CD4-positive, alpha-beta memory T cell (primary cell): ENCODE results near the gene ARL8B. TPM values are rescaled to one million over a fixed set of nuclear protein-coding genes. Genes with fewer than 3 reads are reported as not detected.

Source experiments
- CTCF ChIA-PET: fragments of 350-600 bp; sonication (Branson Sonifier 250); formaldehyde crosslinking; loops from one replicate; lab custom pipeline; 2021; ENCODE audit warnings: inconsistent platforms; ENCODE audit not compliant: partially characterized antibody; lab: Charles Lee
- POLR2A ChIA-PET: fragments of 350-600 bp; sonication (Branson Sonifier 250); formaldehyde crosslinking; loops from one replicate; lab custom pipeline; 2021; ENCODE audit not compliant: partially characterized antibody; lab: Charles Lee
- DNase-seq, 5 donors: peaks; one replicate each; pipeline versions ENCODE4 v3.0.0 to v3.0.0-alpha.2; 2020 to 2022; ENCODE audit warnings: mixed read lengths in 1 of 5
- H3K27ac ChIP-seq: one replicate; pipeline ENCODE4 v1.7.0; 2013; ENCODE audit warnings: low read depth, low read length
- H3K27me3 ChIP-seq: 2 replicates; pipeline ENCODE4 v1.7.0; 2013; ENCODE audit warnings: mild to moderate bottlenecking, low read length, moderate library complexity; ENCODE audit not compliant: insufficient read depth
- H3K36me3 ChIP-seq: 2 replicates; pipeline ENCODE4 v1.7.0; 2013; ENCODE audit warnings: mild to moderate bottlenecking, low read length, moderate library complexity; ENCODE audit not compliant: insufficient read depth
- H3K4me1 ChIP-seq: 2 replicates; pipeline ENCODE4 v1.7.0; 2013; ENCODE audit warnings: mild to moderate bottlenecking, low read length, moderate library complexity; ENCODE audit not compliant: insufficient read depth
- H3K4me3 ChIP-seq, 2 donors: one replicate each; pipeline ENCODE4 v1.7.0; 2013; ENCODE audit warnings: low read length in 2 of 2, mild to moderate bottlenecking in 1 of 2
- H3K9me3 ChIP-seq, 2 donors: one replicate each; pipeline ENCODE4 v1.7.0; 2013; ENCODE audit warnings: low read length in 2 of 2, control low read depth in 1 of 2; ENCODE audit not compliant: control insufficient read depth in 1 of 2
- H3K27ac Mint-ChIP-seq, 7 donors: one replicate each; pipeline ENCODE4 v1.8.0; 2020 to 2021; ENCODE audit warnings: mixed read lengths in 7 of 7, mild to moderate bottlenecking in 6 of 7, inconsistent platforms in 3 of 7, moderate library complexity in 3 of 7
- H3K27me3 Mint-ChIP-seq, 2 donors: one replicate each; pipeline ENCODE4 v1.8.0; 2020 to 2021; ENCODE audit warnings: mixed read lengths in 2 of 2
- H3K36me3 Mint-ChIP-seq, 2 donors: one replicate each; pipeline ENCODE4 v1.8.0; 2020 to 2021; ENCODE audit warnings: mixed read lengths in 2 of 2, inconsistent platforms in 1 of 2, mild to moderate bottlenecking in 1 of 2
- H3K4me1 Mint-ChIP-seq, 4 donors: one replicate each; pipeline ENCODE4 v1.8.0; 2020 to 2021; ENCODE audit warnings: mixed read lengths in 4 of 4, mild to moderate bottlenecking in 1 of 4
- H3K4me3 Mint-ChIP-seq, 8 donors: one replicate each; pipeline ENCODE4 v1.8.0; 2020 to 2021; ENCODE audit warnings: mixed read lengths in 8 of 8, mild to moderate bottlenecking in 7 of 8, moderate library complexity in 6 of 8, inconsistent platforms in 3 of 8
- H3K9me3 Mint-ChIP-seq, 8 donors: one replicate each; pipeline ENCODE4 v1.8.0; 2020 to 2021; ENCODE audit warnings: mixed read lengths in 8 of 8, mild to moderate bottlenecking in 5 of 8, inconsistent platforms in 3 of 8, moderate library complexity in 1 of 8
- intact Hi-C: fragments of 100-400 bp; cut with micrococcal nuclease; formaldehyde crosslinking; loops from one replicate; pipeline ENCODE4 v1.15.1; 2023
- polyA plus RNA-seq, 2 donors: library from polyadenylated mRNA; unstranded; fragments of 300-500 nt; fragmentation: Illumina TruSeq; gene quantifications; one replicate each; pipeline ENCODE4 v1.2.3, GENCODE V29; 2021
- total RNA-seq, 2 experiments: library from RNA; stranded (reverse); gene quantifications; one replicate each; pipeline ENCODE4 v1.2.3, GENCODE V29; 2021

Gene ARL8B
- total and polyA plus RNA-seq, 4 experiments from 2014 or later: 46.1 to 60.9 (median 58.0) TPM

GRCh38 chr3:5220667-5221431 lies 98.8 kb downstream of the ARL8B start:
- Mint-ChIP-seq H3K4me3 (no peak overlapping the region), H3K9me3 (no peaks in the 10 kb centered on the region), H3K27me3 (no peaks in the 10 kb centered on the region), H3K36me3 (peaks cover 25 to 38% of the 10 kb centered on the region in 2 donors), H3K27ac (peak overlapping the region in 2 of 7 donors; percentile 41 to 43), H3K4me1 (peaks cover 0 to 13% (median 7%) of the 10 kb centered on the region in 4 donors)
- Histone ChIP-seq H3K4me1 (no peaks in the 10 kb centered on the region), H3K27me3 (no peaks in the 10 kb centered on the region), H3K27ac (no peak overlapping the region), H3K36me3 (peaks cover 27% of the 10 kb centered on the region), H3K9me3 (no peaks in the 10 kb centered on the region), H3K4me3 (no peak overlapping the region)
- ChIA-PET POLR2A (interaction anchor here (1.0 kb wide), 1 partner anchor 35 kb away, joined by 3 read pairs; no protein-coding TSS in a partner anchor), CTCF (interaction anchor here (0.6 kb wide), 1 partner anchor 84 kb away, joined by 3 read pairs; no protein-coding TSS in a partner anchor)
- intact Hi-C loops: no loop called here
- no peak for DNase-seq

GRCh38 chr3:5221701-5222100 lies 99.6 kb downstream of the ARL8B start:
- Mint-ChIP-seq H3K4me3 (no peak overlapping the region), H3K36me3 (peaks cover 22 to 31% of the 10 kb centered on the region in 2 donors), H3K4me1 (peaks cover 0 to 9% (median 6%) of the 10 kb centered on the region in 4 donors), H3K27ac (peak overlapping the region in 1 of 7 donors; percentile 48), H3K27me3 (no peaks in the 10 kb centered on the region), H3K9me3 (no peaks in the 10 kb centered on the region)
- no peaks in the 10 kb centered on the region for H3K27me3 ChIP-seq
- intact Hi-C loops: no loop called here
- ChIA-PET CTCF (interaction anchor here (0.6 to 1.4 kb wide), 2 partner anchors 84 to 85 kb away, joined by 3 read pairs; no protein-coding TSS in a partner anchor), POLR2A (no interaction called here)
- DNase-seq: no peak
- peaks cover 20% of the 10 kb centered on the region for H3K36me3 ChIP-seq
- no peak overlapping the region for H3K4me3 ChIP-seq
- no peaks in the 10 kb centered on the region for H3K4me1 ChIP-seq
- H3K9me3 ChIP-seq: no peaks in the 10 kb centered on the region
- H3K27ac ChIP-seq: no peak overlapping the region

- no peak for DNase-seq
- peaks cover 0 to 7% (median 5%) of the 10 kb centered on the region in 4 donors for H3K4me1 Mint-ChIP-seq
- H3K27me3 Mint-ChIP-seq: no peaks in the 10 kb centered on the region
- no peak overlapping the region for H3K4me3 Mint-ChIP-seq
- H3K27ac Mint-ChIP-seq: peak overlapping the region in 3 of 7 donors; percentile 3 to 67 (median 43)
- Histone ChIP-seq H3K36me3 (peaks cover 14% of the 10 kb centered on the region), H3K27me3 (no peaks in the 10 kb centered on the region), H3K9me3 (no peaks in the 10 kb centered on the region), H3K27ac (no peak overlapping the region), H3K4me3 (no peak overlapping the region), H3K4me1 (no peaks in the 10 kb centered on the region)
- H3K9me3 Mint-ChIP-seq: no peaks in the 10 kb centered on the region
- intact Hi-C loops: no loop called here
- H3K36me3 Mint-ChIP-seq: peaks cover 16 to 24% of the 10 kb centered on the region in 2 donors
- POLR2A ChIA-PET: interaction anchor here (0.6 to 1.3 kb wide), 2 partner anchors 25 to 33 kb away, joined by 3 to 4 read pairs; no protein-coding TSS in a partner anchor
- CTCF ChIA-PET: interaction anchor here (1.4 kb wide), 1 partner anchor 86 kb away, joined by 3 read pairs; no protein-coding TSS in a partner anchor
Observed at GRCh38 chr3:5222283-5223005, 100.4 kb downstream of the ARL8B start.

GRCh38 chr3:5226783-5227182 lies 104.7 kb downstream of the ARL8B start:
- no peaks in the 10 kb centered on the region for H3K9me3 ChIP-seq
- Mint-ChIP-seq H3K4me3 (no peak overlapping the region), H3K9me3 (no peaks in the 10 kb centered on the region), H3K36me3 (peaks cover 0 to under 1% of the 10 kb centered on the region in 2 donors), H3K27ac (no peak overlapping the region), H3K4me1 (peaks cover 0 to 2% (median 0%) of the 10 kb centered on the region in 4 donors), H3K27me3 (no peaks in the 10 kb centered on the region)
- DNase-seq: peak in 1 of 5 donors; percentile 5
- no peaks in the 10 kb centered on the region for H3K27me3 ChIP-seq
- ChIA-PET POLR2A (no interaction called here), CTCF (interaction anchor here (0.7 to 2.2 kb wide), 3 partner anchors 8 to 89 kb away, joined by 3 to 11 read pairs (median 3); no protein-coding TSS in a partner anchor)
- no peak overlapping the region for H3K27ac ChIP-seq
- H3K4me3 ChIP-seq: no peak overlapping the region
- H3K4me1 ChIP-seq: no peaks in the 10 kb centered on the region
- no peaks in the 10 kb centered on the region for H3K36me3 ChIP-seq
- intact Hi-C loops: loop anchor here (2.0 kb wide), 1 partner anchor 90 kb away; no protein-coding TSS in a partner anchor

- Histone ChIP-seq H3K36me3 (no peaks in the 10 kb centered on the region), H3K9me3 (no peaks in the 10 kb centered on the region), H3K27me3 (no peaks in the 10 kb centered on the region), H3K4me3 (no peak overlapping the region), H3K4me1 (no peaks in the 10 kb centered on the region), H3K27ac (no peak overlapping the region)
- no peak for DNase-seq
- Mint-ChIP-seq H3K4me1 (no peaks in the 10 kb centered on the region), H3K4me3 (no peak overlapping the region), H3K9me3 (no peaks in the 10 kb centered on the region), H3K27ac (no peak overlapping the region), H3K27me3 (no peaks in the 10 kb centered on the region), H3K36me3 (no peaks in the 10 kb centered on the region)
- ChIA-PET CTCF (interaction anchor here (1.1 to 2.2 kb wide), 2 partner anchors 9 to 90 kb away, joined by 3 to 11 read pairs; no protein-coding TSS in a partner anchor), POLR2A (no interaction called here)
- intact Hi-C loops: loop anchor here (2.0 kb wide), 1 partner anchor 91 kb away; no protein-coding TSS in a partner anchor
Observed at GRCh38 chr3:5227812-5228211, 105.7 kb downstream of the ARL8B start.

GRCh38 chr3:5229414-5229813 lies 107.3 kb downstream of the ARL8B start:
- ChIA-PET POLR2A (no interaction called here), CTCF (no interaction called here)
- Histone ChIP-seq H3K4me1 (no peaks in the 10 kb centered on the region), H3K36me3 (no peaks in the 10 kb centered on the region), H3K9me3 (no peaks in the 10 kb centered on the region), H3K27me3 (no peaks in the 10 kb centered on the region), H3K4me3 (no peak overlapping the region), H3K27ac (no peak overlapping the region)
- no peaks in the 10 kb centered on the region for H3K27me3 Mint-ChIP-seq
- no peak overlapping the region for H3K27ac Mint-ChIP-seq
- H3K9me3 Mint-ChIP-seq: no peaks in the 10 kb centered on the region
- intact Hi-C loops: no loop called here
- H3K4me3 Mint-ChIP-seq: no peak overlapping the region
- DNase-seq: no peak
- H3K4me1 Mint-ChIP-seq: no peaks in the 10 kb centered on the region
- no peaks in the 10 kb centered on the region for H3K36me3 Mint-ChIP-seq
